GM12878 (cell line): ENCODE data around the gene DNASE2B. TPM values are rescaled to one million over a fixed set of nuclear protein-coding genes. Genes with fewer than 3 reads are reported as not detected.

ENCODE experiments used
- BCLAF1 ChIP-seq: fragments of 450-650 bp; IDR thresholded peaks from 2 replicates; pipeline ENCODE4 v1.6.1; 2017; ENCODE audit warnings: antibody characterized with exemption, mild to moderate bottlenecking, moderate library complexity
- CBX5 ChIP-seq: sonication (generic); IDR thresholded peaks from 2 replicates; pipeline ENCODE4 v1.6.1; 2016; ENCODE audit warnings: low read depth, moderate library complexity, mild to moderate bottlenecking, inconsistent platforms
- CHD2 ChIP-seq: IDR thresholded peaks from 2 replicates; pipeline ENCODE4 v1.6.1; 2011; ENCODE audit warnings: low read depth, low read length, improper control_type of control experiment, borderline replicate concordance
- NKRF ChIP-seq: fragments of 450-650 bp; conservative IDR thresholded peaks from 2 replicates; pipeline ENCODE4 v1.6.1; 2017; ENCODE audit warnings: mild to moderate bottlenecking, moderate library complexity
- RB1 ChIP-seq: fragments of 450-650 bp; formaldehyde crosslinking; IDR thresholded peaks from 2 replicates; pipeline ENCODE4 v1.6.1; 2017; ENCODE audit warnings: mild to moderate bottlenecking, borderline replicate concordance
- SKIL ChIP-seq: fragments of 450-650 bp; IDR thresholded peaks from 2 replicates; pipeline ENCODE4 v1.6.1; 2017; ENCODE audit warnings: mild to moderate bottlenecking, low read depth, inconsistent platforms; ENCODE audit not compliant: poor library complexity, severe bottlenecking
- polyA plus RNA-seq, 11 experiments: library from polyadenylated mRNA; depleted of rRNA in 4 of 11; unstranded in 6 of 11; stranded (reverse) in 5 of 11; fragments of >200 nt; fragmentation: Nextera tagmentation in 4 of 11; fragmentation: Illumina TruSeq in 1 of 11; extraction: Ambion mirVana in 4 of 11; extraction: Trizol in 1 of 11; gene quantifications; 1 replicate in 1 of 11; 2 replicates in 10 of 11; pipeline versions ENCODE4 v1.2.1 to v1.2.3, GENCODE V29; 2011 to 2016; ENCODE audit warnings: inconsistent platforms in 2 of 11, missing spikeins in 2 of 11, low read depth in 1 of 11
- total RNA-seq, 4 experiments: library from RNA; depleted of rRNA in 3 of 4; stranded (reverse); fragments of >200 nt in 3 of 4; fragmentation: Illumina TruSeq in 1 of 4; extraction: Trizol in 1 of 4; gene quantifications; 2 replicates each; pipeline versions ENCODE4 v1.2.1 to v1.2.3, GENCODE V29; 2013 to 2021

DNASE2B gene
- total and polyA plus RNA-seq, 10 of the 15 experiments (the other 5 are each of a cell fraction or from before 2014, with no cell fraction given): not detected

GRCh38 chr1:84401156-84401555 is 2.9 kb downstream of the DNASE2B start (continued):
- TF ChIP-seq BCLAF1 (no peak), SKIL (no peak), RB1 (no peak), NKRF (no peak), CBX5 (no peak), CHD2 (no peak)
